ENCODE measurements around the gene VANGL2. TPM values are rescaled to one million over a fixed set of nuclear protein-coding genes. Genes with fewer than 3 reads are reported as not detected.

The VANGL2 gene
- polyA plus RNA-seq, 2 of the 4 experiments (the other 2 are of a cell fraction): 3.9 to 4.1 TPM

DNA sequence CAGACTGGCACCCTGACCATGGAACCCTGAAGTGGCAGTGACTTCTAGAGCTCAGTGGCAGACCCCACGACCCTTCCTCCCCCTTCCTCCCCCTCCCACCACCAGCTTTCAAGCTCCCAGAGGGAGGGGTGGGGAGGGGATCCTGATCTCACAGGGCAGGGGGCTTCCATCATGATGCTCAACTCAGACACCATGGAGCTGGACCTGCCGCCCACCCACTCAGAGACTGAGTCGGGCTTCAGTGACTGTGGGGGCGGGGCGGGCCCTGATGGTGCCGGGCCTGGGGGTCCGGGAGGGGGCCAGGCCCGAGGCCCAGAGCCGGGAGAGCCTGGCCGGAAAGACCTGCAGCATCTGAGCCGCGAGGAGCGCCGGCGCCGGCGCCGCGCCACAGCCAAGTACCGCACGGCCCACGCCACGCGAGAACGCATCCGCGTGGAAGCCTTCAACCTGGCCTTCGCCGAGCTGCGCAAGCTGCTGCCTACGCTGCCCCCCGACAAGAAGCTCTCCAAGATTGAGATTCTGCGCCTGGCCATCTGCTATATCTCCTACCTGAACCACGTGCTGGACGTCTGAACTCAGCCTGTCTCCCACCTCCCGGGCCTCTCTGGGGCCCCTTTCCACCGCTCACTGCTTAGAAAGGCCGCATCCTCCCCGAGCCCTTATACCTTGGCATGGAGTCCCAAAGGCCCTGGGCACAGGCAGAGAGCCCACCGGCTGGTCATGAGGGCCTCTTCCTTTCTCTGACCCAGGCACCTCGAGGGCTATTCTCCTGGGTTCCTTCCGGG lies 29.6 kb upstream of the VANGL2 start:
- 87% methylated on average over 36 of the region's 42 CpGs for WGBS (ENCODE audit: missing lambda C conversion rate)

DNA sequence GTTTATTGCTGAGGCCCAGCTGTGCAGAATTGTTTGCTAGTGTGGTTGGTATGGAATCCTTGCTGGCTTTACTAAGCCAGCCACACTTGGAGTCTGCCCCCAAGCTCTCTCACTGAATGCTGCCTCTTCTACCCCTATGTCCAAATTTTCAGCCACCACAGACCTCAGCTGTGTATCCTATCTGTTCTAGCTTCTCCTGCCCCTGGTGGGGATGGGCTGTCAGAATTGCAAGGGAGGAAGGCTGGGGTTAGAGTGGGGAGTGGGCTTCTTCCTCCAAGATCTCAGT lies 29.1 kb upstream of the VANGL2 start:
- POLR2A ChIA-PET: interaction anchor here (0.7 kb wide), 1 partner anchor 278 kb away, joined by 3 read pairs; no protein-coding TSS in a partner anchor
- Histone ChIP-seq H3K4me3 (no peak overlapping the region), H3K4me1 (no peaks in the 10 kb centered on the region), H3K27ac (no peak overlapping the region), H3K4me2 (no peak overlapping the region), H3K9me3 (no peaks in the 10 kb centered on the region)
- TF ChIP-seq CHD4 (IDR thresholded peaks at IDR 0.05; ENCODE audit: borderline replicate concordance) (no peak), SREBF2 (IDR thresholded peaks at IDR 0.05) (no peak), HEYL (CRISPR knock-in tag; IDR thresholded peaks at IDR 0.05) (no peak), ZC3H11A (IDR thresholded peaks at IDR 0.05) (no peak), HOXB5 (CRISPR knock-in tag; IDR thresholded peaks at IDR 0.05) (no peak), EHMT2 (IDR thresholded peaks at IDR 0.05; ENCODE audit: low read depth) (no peak), ESRRA (IDR thresholded peaks at IDR 0.05; ENCODE audit: borderline replicate concordance, low read length) (no peak), SMC3 (IDR thresholded peaks at IDR 0.05) (no peak), EP300 (IDR thresholded peaks at IDR 0.05) (no peak), RCOR1 (IDR thresholded peaks at IDR 0.05; ENCODE audit: low read depth, low read length) (no peak), ZNF302 (CRISPR knock-in tag; IDR thresholded peaks at IDR 0.05) (no peak), MAZ (IDR thresholded peaks at IDR 0.05; ENCODE audit: borderline replicate concordance, low read depth, low read length) (no peak), POLR2A (IDR thresholded peaks at IDR 0.05; ENCODE audit: low read length) (no peak), HDAC2 (IDR thresholded peaks at IDR 0.05) (no peak)
- TF ChIP-seq, protein P1, sequence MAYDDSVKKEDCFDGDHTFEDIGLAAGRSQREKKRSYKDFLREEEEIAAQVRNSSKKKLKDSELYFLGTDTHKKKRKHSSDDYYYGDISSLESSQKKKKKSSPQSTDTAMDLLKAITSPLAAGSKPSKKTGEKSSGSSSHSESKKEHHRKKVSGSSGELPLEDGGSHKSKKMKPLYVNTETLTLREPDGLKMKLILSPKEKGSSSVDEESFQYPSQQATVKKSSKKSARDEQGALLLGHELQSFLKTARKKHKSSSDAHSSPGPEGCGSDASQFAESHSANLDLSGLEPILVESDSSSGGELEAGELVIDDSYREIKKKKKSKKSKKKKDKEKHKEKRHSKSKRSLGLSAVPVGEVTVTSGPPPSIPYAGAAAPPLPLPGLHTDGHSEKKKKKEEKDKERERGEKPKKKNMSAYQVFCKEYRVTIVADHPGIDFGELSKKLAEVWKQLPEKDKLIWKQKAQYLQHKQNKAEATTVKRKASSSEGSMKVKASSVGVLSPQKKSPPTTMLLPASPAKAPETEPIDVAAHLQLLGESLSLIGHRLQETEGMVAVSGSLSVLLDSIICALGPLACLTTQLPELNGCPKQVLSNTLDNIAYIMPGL (CRISPR knock-in tag; IDR thresholded peaks at IDR 0.05; ENCODE audit: borderline replicate concordance): no peak
- TF ChIP-seq, protein P2, sequence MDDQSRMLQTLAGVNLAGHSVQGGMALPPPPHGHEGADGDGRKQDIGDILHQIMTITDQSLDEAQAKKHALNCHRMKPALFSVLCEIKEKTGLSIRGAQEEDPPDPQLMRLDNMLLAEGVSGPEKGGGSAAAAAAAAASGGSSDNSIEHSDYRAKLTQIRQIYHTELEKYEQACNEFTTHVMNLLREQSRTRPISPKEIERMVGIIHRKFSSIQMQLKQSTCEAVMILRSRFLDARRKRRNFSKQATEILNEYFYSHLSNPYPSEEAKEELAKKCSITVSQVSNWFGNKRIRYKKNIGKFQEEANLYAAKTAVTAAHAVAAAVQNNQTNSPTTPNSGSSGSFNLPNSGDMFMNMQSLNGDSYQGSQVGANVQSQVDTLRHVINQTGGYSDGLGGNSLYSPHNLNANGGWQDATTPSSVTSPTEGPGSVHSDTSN (IDR thresholded peaks at IDR 0.05): no peak
- TF ChIP-seq, protein P3, sequence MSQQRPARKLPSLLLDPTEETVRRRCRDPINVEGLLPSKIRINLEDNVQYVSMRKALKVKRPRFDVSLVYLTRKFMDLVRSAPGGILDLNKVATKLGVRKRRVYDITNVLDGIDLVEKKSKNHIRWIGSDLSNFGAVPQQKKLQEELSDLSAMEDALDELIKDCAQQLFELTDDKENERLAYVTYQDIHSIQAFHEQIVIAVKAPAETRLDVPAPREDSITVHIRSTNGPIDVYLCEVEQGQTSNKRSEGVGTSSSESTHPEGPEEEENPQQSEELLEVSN (IDR thresholded peaks at IDR 0.05; ENCODE audit: borderline replicate concordance, low read depth): no peak
- TF ChIP-seq, protein P4, sequence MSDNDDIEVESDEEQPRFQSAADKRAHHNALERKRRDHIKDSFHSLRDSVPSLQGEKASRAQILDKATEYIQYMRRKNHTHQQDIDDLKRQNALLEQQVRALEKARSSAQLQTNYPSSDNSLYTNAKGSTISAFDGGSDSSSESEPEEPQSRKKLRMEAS (IDR thresholded peaks at IDR 0.05): no peak
- ATAC-seq (no peak), DNase-seq (ENCODE audit: low read depth in 1 of 2, low spot score in 1 of 2) (no peak), FAIRE-seq (no peak)
- CTCF ChIA-PET: interaction anchor here (1.0 to 1.6 kb wide), 2 partner anchors 9 to 286 kb away, joined by 5 to 6 read pairs; no protein-coding TSS in a partner anchor

More for the DNA sequence above, 29.6 kb upstream of the VANGL2 start:
- TF ChIP-seq EHF (CRISPR knock-in tag; IDR thresholded peaks at IDR 0.05) (no peak), CEBPB (IDR thresholded peaks at IDR 0.05) (no peak), MYC (IDR thresholded peaks at IDR 0.05; ENCODE audit: borderline replicate concordance, low read length) (no peak), HOXB5 (CRISPR knock-in tag; IDR thresholded peaks at IDR 0.05) (no peak), RCOR1 (IDR thresholded peaks at IDR 0.05; ENCODE audit: low read depth, low read length) (no peak), NR3C1 (IDR thresholded peaks at IDR 0.05) (no peak), POLR2A (IDR thresholded peaks at IDR 0.05; ENCODE audit: low read length) (no peak), ZSCAN20 (CRISPR knock-in tag; IDR thresholded peaks at IDR 0.05) (no peak)
- TF ChIP-seq, protein P5, sequence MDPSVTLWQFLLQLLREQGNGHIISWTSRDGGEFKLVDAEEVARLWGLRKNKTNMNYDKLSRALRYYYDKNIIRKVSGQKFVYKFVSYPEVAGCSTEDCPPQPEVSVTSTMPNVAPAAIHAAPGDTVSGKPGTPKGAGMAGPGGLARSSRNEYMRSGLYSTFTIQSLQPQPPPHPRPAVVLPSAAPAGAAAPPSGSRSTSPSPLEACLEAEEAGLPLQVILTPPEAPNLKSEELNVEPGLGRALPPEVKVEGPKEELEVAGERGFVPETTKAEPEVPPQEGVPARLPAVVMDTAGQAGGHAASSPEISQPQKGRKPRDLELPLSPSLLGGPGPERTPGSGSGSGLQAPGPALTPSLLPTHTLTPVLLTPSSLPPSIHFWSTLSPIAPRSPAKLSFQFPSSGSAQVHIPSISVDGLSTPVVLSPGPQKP (IDR thresholded peaks at IDR 0.05; ENCODE audit: low read depth, low read length): no peak
- Histone ChIP-seq H3K4me3 (no peak overlapping the region), H3K27ac (no peak overlapping the region), H3K4me2 (no peak overlapping the region), H3K4me1 (no peaks in the 10 kb centered on the region), H3K9me3 (no peaks in the 10 kb centered on the region)
- ChIA-PET POLR2A (interaction anchor here (0.7 kb wide), 1 partner anchor 277 kb away, joined by 3 read pairs; no protein-coding TSS in a partner anchor), CTCF (interaction anchor here (1.0 to 1.6 kb wide), 3 partner anchors 10 to 285 kb away, joined by 3 to 6 read pairs (median 5); no protein-coding TSS in a partner anchor)
- ATAC-seq: no peak
- FAIRE-seq: no peak
- no peak for DNase-seq (ENCODE audit: low read depth in 1 of 2, low spot score in 1 of 2)

All from A549 (cell line).